IMR-90 (cell line): ENCODE measurements around the gene CLBA1. TPM values are rescaled to one million over a fixed set of nuclear protein-coding genes. Genes with fewer than 3 reads are reported as not detected.
"Not testable (repeated sequence)": the region's sequence is repeated elsewhere in the genome, so short reads cannot be mapped to it uniquely, and the experiment has no call there.

Experiments
- ATAC-seq: fragments of 200-7000 bp; cut with Tn5 transposase; 2 replicates; pipeline ENCODE4 v1.9.1; 2020; ENCODE audit warnings: low read depth, mild to moderate bottlenecking, moderate library complexity
- BruUV-seq: library from RNA; stranded (reverse); fragments of 400-500 nt; replicated peaks from 2 replicates; lab custom pipeline; 2021; lab: Mats Ljungman, UMichigan
- CTCF ChIA-PET: fragments of 300-600 bp; formaldehyde crosslinking; extraction: SDS; loops from one replicate; lab custom pipeline; 2021; ENCODE audit warnings: antibody characterized with exemption; lab: Yijun Ruan, JAX
- POLR2A ChIA-PET: fragments of 300-600 bp; sonication (Branson Sonifier 250); formaldehyde crosslinking; loops from one replicate; lab custom pipeline; 2022; ENCODE audit warnings: antibody characterized with exemption; ENCODE audit not compliant: unreplicated experiment; lab: Charles Lee
- DNase-seq: peaks from one replicate; pipeline ENCODE4 v3.0.0; 2013
- H2AFZ ChIP-seq: replicated peaks from 2 replicates; pipeline ENCODE3; 2013; ENCODE audit warnings: low read length, mild to moderate bottlenecking; ENCODE audit not compliant: poor library complexity
- H2AK5ac ChIP-seq: 2 replicates; pipeline ENCODE4 v1.6.1; 2013; ENCODE audit warnings: low read depth, low read length, inconsistent platforms
- H2AK9ac ChIP-seq: replicated peaks from 2 replicates; pipeline ENCODE3; 2013; ENCODE audit warnings: mild to moderate bottlenecking, low read depth, low read length, moderate library complexity; ENCODE audit not compliant: poor library complexity
- H2BK120ac ChIP-seq: 2 replicates; pipeline ENCODE4 v1.6.1; 2013; ENCODE audit warnings: low read depth, low read length, inconsistent platforms
- H2BK15ac ChIP-seq: 3 replicates; pipeline ENCODE4 v1.6.1; 2013; ENCODE audit warnings: low read depth, low read length, inconsistent platforms
- H2BK20ac ChIP-seq: 2 replicates; pipeline ENCODE4 v1.6.1; 2013; ENCODE audit warnings: low read depth, mild to moderate bottlenecking, inconsistent platforms, low read length, moderate library complexity
- H2BK5ac ChIP-seq: 2 replicates; pipeline ENCODE4 v1.6.1; 2013; ENCODE audit warnings: mild to moderate bottlenecking, low read depth, low read length, inconsistent platforms; ENCODE audit not compliant: poor library complexity, severe bottlenecking
- H3K14ac ChIP-seq: replicated peaks from 2 replicates; pipeline ENCODE4 v1.6.1; 2013; ENCODE audit warnings: low read depth, low read length, inconsistent platforms
- H3K18ac ChIP-seq: 2 replicates; pipeline ENCODE4 v1.6.1; 2013; ENCODE audit warnings: low read depth, low read length, control low read depth
- H3K23ac ChIP-seq: 2 replicates; pipeline ENCODE4 v1.6.1; 2013; ENCODE audit warnings: low read depth, low read length, inconsistent platforms
- H3K27ac ChIP-seq: 2 replicates; pipeline ENCODE4 v1.5.1; 2013; ENCODE audit warnings: mild to moderate bottlenecking, control low read depth, low read length; ENCODE audit not compliant: insufficient read depth
- H3K27me3 ChIP-seq: 2 replicates; pipeline ENCODE4 v1.6.1; 2013; ENCODE audit warnings: low read length; ENCODE audit not compliant: control insufficient read depth, insufficient read depth
- H3K36me3 ChIP-seq: 2 replicates; pipeline ENCODE4 v1.6.1; 2013; ENCODE audit warnings: low read length, mixed read lengths; ENCODE audit not compliant: control insufficient read depth, insufficient read depth
- H3K4ac ChIP-seq: 2 replicates; pipeline ENCODE4 v1.6.1; 2013; ENCODE audit warnings: low read depth, low read length, inconsistent platforms
- H3K4me1 ChIP-seq: 2 replicates; pipeline ENCODE4 v1.6.1; 2013; ENCODE audit warnings: low read length, mixed read lengths; ENCODE audit not compliant: control insufficient read depth, insufficient read depth
- H3K4me2 ChIP-seq: 2 replicates; pipeline ENCODE4 v1.6.1; 2013; ENCODE audit warnings: low read depth, mild to moderate bottlenecking, control low read depth, low read length, moderate library complexity
- H3K4me3 ChIP-seq: 2 replicates; pipeline ENCODE4 v1.5.1; 2013; ENCODE audit warnings: low read depth, mild to moderate bottlenecking, control low read depth, low read length, moderate library complexity; ENCODE audit not compliant: insufficient read depth
- H3K56ac ChIP-seq: 2 replicates; pipeline ENCODE4 v1.6.1; 2013; ENCODE audit warnings: low read length, inconsistent platforms; ENCODE audit not compliant: insufficient read depth; ENCODE audit errors: extremely low read depth
- H3K79me1 ChIP-seq, 2 experiments: 2 replicates each; pipeline ENCODE4 v1.6.1; 2013; ENCODE audit warnings: low read length in 2 of 2, inconsistent platforms in 1 of 2, low read depth in 1 of 2
- H3K9ac ChIP-seq: 2 replicates; pipeline ENCODE4 v1.6.1; 2013; ENCODE audit warnings: low read depth, low read length, control low read depth
- H3K9me1 ChIP-seq: 2 replicates; pipeline ENCODE4 v1.6.1; 2013; ENCODE audit warnings: low read length, inconsistent platforms; ENCODE audit not compliant: insufficient read depth
- H3K9me3 ChIP-seq: 2 replicates; pipeline ENCODE4 v1.6.1; 2013; ENCODE audit warnings: low read length; ENCODE audit not compliant: control insufficient read depth, insufficient read depth
- H4K20me1 ChIP-seq: 2 replicates; pipeline ENCODE4 v1.6.1; 2013; ENCODE audit warnings: low read length, inconsistent platforms; ENCODE audit not compliant: insufficient read depth
- H4K5ac ChIP-seq: 2 replicates; pipeline ENCODE4 v1.6.1; 2013; ENCODE audit warnings: mild to moderate bottlenecking, low read depth, low read length, control low read depth
- H4K8ac ChIP-seq, 2 experiments: 2 replicates each; pipeline ENCODE4 v1.6.1; 2013; ENCODE audit warnings: low read depth in 2 of 2, low read length in 2 of 2, control low read depth in 1 of 2, inconsistent platforms in 1 of 2
- H4K91ac ChIP-seq: 2 replicates; pipeline ENCODE4 v1.6.1; 2013; ENCODE audit warnings: low read depth, low read length, inconsistent platforms; ENCODE audit not compliant: insufficient read depth
- WGBS, 2 experiments: methylation state at CpG; one replicate each; pipeline versions ENCODE4 v1.1.5 to v1.1.7; 2013; ENCODE audit warnings: missing lambda C conversion rate in 2 of 2; ENCODE audit not compliant: insufficient read length in 1 of 2; ENCODE audit errors: extremely low coverage in 2 of 2; 5-methylcytosine and 5-hydroxymethylcytosine counted together
- dilution Hi-C: fragments of 300-500 bp; cut with HindIII; formaldehyde crosslinking; loops from one replicate; pipeline ENCODE4 v1.14.3; 2018; ENCODE audit warnings: low sequenced_read_pairs; ENCODE audit not compliant: unreplicated experiment
- in situ Hi-C: fragments of 300-500 bp; cut with MboI; formaldehyde crosslinking; loops from 3 replicates; pipeline ENCODE4 v1.14.3; 2019; ENCODE audit warnings: low sequenced_read_pairs, inconsistent platforms, mixed read lengths
- intact Hi-C: fragments of 100-400 bp; cut with micrococcal nuclease; formaldehyde crosslinking; loops from 2 replicates; pipeline ENCODE4 v1.10.0; 2022
- polyA plus RNA-seq, 3 experiments: library from polyadenylated mRNA; depleted of rRNA; stranded (reverse); fragments of >200 nt; gene quantifications; 2 replicates each; pipeline ENCODE4 v1.2.3, GENCODE V29; 2012; ENCODE audit warnings: low replicate concordance in 1 of 3
- total RNA-seq: library from RNA; depleted of rRNA; stranded (reverse); fragments of >200 nt; gene quantifications from 2 replicates; pipeline ENCODE4 v1.2.3, GENCODE V29; 2012

Gene CLBA1
- total and polyA plus RNA-seq, 2 of the 4 experiments (the other 2 are of a cell fraction), result 2.7 to 6.2 TPM

GRCh38 chr14:104947881-104948735, 37.5 kb upstream of the CLBA1 start:
- H3K9me1 ChIP-seq, H3K4me3 ChIP-seq, H2BK5ac ChIP-seq, H3K18ac ChIP-seq, BruUV-seq, POLR2A ChIA-PET, H4K20me1 ChIP-seq, dilution Hi-C loops, H3K9me3 ChIP-seq, H3K27ac ChIP-seq, H2AK9ac ChIP-seq, H3K56ac ChIP-seq, CTCF ChIA-PET, in situ Hi-C loops, H3K79me1 ChIP-seq, H3K4ac ChIP-seq, H3K4me1 ChIP-seq, intact Hi-C loops, H3K9ac ChIP-seq, H3K14ac ChIP-seq, H2BK15ac ChIP-seq, H4K5ac ChIP-seq, ATAC-seq, H3K23ac ChIP-seq, H2BK20ac ChIP-seq, H3K36me3 ChIP-seq, H3K27me3 ChIP-seq, DNase-seq, H2AFZ ChIP-seq, H4K91ac ChIP-seq, H4K8ac ChIP-seq, H2AK5ac ChIP-seq, H2BK120ac ChIP-seq, H3K4me2 ChIP-seq: not testable (repeated sequence)
- WGBS, 2 experiments, result 89% methylated on average over 22 of the region's 35 CpGs; no CpG with 5 or more reads in 1 of the 2 experiments
